ENCODE results near the gene UPK2.
A peak's percentile ranks its signal among the peaks of the same experiment; 100 is the strongest.

UPK2 gene

DNA sequence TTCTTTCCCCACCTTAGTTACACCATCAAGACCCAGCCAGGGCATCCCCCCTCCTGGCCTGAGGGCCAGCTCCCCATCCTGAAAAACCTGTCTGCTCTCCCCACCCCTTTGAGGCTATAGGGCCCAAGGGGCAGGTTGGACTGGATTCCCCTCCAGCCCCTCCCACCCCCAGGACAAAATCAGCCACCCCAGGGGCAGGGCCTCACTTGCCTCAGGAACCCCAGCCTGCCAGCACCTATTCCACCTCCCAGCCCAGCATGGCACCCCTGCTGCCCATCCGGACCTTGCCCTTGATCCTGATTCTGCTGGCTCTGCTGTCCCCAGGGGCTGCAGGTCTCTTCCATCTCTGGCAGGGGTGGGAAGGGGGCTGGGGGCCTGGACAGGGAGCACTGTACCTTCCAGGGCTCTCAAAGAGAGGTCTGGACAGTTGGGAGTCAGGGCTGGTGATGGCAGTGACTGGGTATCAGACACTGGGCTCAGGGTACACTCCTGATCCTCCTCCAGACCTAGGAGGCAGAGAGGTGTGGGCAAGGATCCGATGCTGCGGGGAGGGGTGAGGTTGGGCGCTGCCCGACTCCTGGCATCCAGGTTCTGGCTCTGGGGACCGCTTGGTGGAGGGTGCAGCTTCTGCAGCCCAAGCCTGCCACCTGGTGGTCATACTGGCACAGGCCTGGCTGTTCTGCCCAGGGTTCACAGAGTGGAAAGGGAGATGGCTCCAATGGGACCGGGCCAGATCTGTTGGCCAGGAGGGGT is at the start of gene UPK2:
TSS of gene UPK2 (plus strand) at position 205 of the 753 bp plus-strand sequence. CDS start at position 258, 53 bp downstream.
- no peaks in the 10 kb centered on the region for H3K36me3 ChIP-seq
- no peak for TF ChIP-seq Cebpa-rat (IDR thresholded peaks at IDR 0.05)
- H3K4me2 ChIP-seq: no peak within 1 kb of the TSS
- no peak within 1 kb of the TSS for H3K9ac ChIP-seq
- H3K27ac ChIP-seq: no peak within 1 kb of the TSS
- H3K9me3 ChIP-seq (replicated peaks in 1 of 11): peaks cover 0 to 4% (median 0%) of the 10 kb centered on the region in 11 experiments; a peak in 1 of 22 replicates
- H4K20me1 ChIP-seq: no peaks in the 10 kb centered on the region
- H3K4me3 ChIP-seq: no peak within 1 kb of the TSS
- H3K4me1 ChIP-seq: peaks cover 0 to 7% (median under 1%) of the 10 kb centered on the region in 10 experiments; a peak in 13 of 20 replicates
- no peaks in the 10 kb centered on the region for H3K27me3 ChIP-seq

DNA sequence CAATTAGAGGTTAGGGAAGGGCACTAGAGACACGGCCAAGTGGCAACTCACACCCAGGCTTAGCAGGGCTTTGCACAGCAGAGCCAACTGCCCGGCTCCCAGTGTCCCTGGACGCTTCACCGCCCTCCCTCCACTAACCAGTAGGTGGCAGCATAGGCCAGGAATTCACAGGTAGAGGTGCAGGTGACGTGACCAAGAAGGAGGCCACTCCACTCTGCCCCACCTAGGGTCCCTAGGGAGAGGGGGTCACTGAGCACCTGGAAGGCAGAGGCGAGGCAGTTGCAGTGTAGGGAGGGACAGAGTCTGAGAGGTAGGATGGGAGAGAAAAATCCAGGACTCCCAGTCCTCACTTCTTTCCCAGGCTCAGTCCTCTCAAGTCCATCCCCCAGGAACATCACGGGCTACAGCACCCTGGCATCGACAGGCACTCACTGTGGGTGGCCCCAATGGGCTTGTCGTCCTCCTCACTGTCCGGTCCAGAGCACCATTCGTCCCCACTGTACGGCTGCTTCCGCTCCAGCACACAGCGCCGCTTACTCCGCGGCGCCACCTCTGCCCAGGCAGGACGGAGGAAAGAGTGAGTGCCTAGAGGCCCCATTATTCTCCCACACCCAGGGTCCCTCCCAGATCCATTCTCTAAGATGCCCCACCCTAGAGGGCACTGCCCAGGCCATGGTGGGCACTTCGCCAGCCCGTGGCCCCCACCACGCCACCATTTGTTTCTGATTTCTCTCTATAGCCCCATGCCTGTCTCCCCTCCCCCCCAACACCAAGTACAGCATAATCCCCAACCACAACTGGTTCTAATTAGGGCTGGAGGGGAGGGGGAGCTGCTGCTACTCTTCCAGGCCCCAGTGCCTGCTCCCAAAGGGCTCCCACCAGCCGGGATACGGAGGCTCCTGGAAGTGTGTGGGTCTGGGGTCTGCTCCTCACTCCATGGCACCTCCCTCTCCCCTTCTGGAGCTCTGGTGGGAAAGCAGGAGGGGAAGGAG is 48.8 kb upstream of the UPK2 start:
- peak overlapping the region in 10 of 11 experiments; percentile 13 to 100 (median 98); a peak in 18 of 22 replicates for H3K4me2 ChIP-seq
- H3K4me1 ChIP-seq: peaks cover 48 to 72% (median 58%) of the 10 kb centered on the region in 10 experiments
- no peak overlapping the region for H3K4me3 ChIP-seq
- H3K27ac ChIP-seq: peak overlapping the region in 7 of 11 experiments; percentile 8 to 96 (median 40); a peak in 9 of 22 replicates
- H3K36me3 ChIP-seq: peaks cover 47 to 64% (median 56%) of the 10 kb centered on the region in 11 experiments
- peak overlapping the region in 6 of 11 experiments; percentile 34 to 94 (median 84); a peak in 7 of 22 replicates for H3K9ac ChIP-seq
- peaks cover 3 to 59% (median 24%) of the 10 kb centered on the region in 11 experiments; a peak in 17 of 22 replicates for H4K20me1 ChIP-seq
- H3K27me3 ChIP-seq: no peaks in the 10 kb centered on the region
- no peaks in the 10 kb centered on the region for H3K9me3 ChIP-seq (replicated peaks in 1 of 11)
- TF ChIP-seq Cebpa-rat (IDR thresholded peaks at IDR 0.05): no peak

DNA sequence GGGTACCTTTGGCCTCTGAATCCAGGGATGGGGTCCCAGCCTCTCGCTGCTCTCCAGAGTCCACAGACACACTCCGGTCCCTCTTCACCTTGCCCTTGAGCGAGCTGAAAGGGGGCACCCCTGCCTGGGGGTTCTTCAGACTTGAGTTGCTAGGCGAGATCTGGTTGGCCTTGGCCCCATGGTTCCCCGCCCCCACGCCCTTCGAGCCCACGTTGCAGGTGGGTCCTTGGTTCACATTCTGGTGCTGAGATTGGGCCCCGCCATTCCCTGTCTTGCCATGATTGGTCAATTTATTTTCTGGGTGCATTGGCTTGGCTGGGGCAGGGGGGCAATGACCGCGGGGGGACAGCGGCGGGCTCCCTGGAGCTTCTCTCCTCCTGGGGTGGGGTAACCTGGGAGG is 47.8 kb upstream of the UPK2 start:
- peaks cover 46 to 55% (median 51%) of the 10 kb centered on the region in 11 experiments for H3K36me3 ChIP-seq
- TF ChIP-seq Cebpa-rat (IDR thresholded peaks at IDR 0.05): no peak
- H3K4me3 ChIP-seq: no peak overlapping the region
- peak overlapping the region in 7 of 11 experiments; percentile 19 to 94 (median 84); a peak in 7 of 22 replicates for H3K9ac ChIP-seq
- no peaks in the 10 kb centered on the region for H3K9me3 ChIP-seq (replicated peaks in 1 of 11)
- H4K20me1 ChIP-seq: peaks cover 3 to 53% (median 24%) of the 10 kb centered on the region in 11 experiments; a peak in 17 of 22 replicates
- H3K4me2 ChIP-seq: peak overlapping the region in 10 of 11 experiments; percentile 93 to 100 (median 98); a peak in 19 of 22 replicates
- H3K27ac ChIP-seq: peak overlapping the region in 6 of 11 experiments; percentile 8 to 96 (median 65); a peak in 9 of 22 replicates
- no peaks in the 10 kb centered on the region for H3K27me3 ChIP-seq
- peaks cover 57 to 82% (median 67%) of the 10 kb centered on the region in 10 experiments for H3K4me1 ChIP-seq

DNA sequence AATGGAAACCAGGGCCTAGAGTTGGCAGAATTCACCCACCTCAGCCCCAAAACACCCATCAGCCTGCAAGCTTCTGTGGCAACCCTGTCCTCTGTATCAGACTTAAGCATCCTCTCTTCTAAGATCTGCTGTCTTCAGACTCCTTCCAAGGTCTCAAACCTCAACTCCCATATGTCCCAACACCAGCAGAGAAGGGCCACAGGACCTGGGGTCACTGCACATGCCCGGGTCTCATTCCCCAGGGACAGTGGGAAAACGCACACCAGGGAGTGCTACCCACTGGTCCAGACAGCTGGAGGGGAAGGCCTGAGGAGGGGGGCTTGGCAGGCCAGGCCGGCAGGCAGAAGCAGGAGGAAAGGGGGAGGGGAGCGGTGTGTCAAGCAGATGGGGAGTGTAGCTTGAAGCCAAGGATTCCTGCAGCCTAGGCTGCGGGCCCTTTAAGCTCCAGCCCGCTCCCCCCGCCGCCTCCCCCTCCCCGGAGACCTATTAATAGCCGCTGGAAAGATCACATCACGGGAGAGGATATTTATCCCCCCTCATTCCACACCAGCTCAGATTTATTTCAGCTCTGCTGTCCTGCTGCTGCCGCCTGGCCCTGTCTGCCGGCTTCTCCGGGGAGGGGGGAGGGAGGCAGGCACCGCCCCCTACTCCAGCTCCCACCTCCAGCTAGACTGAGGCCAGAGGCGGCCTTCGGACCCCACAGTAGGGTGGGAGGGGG is 47.0 kb upstream of the UPK2 start:
- Histone ChIP-seq H3K4me2 (peak overlapping the region; percentile 93 to 100 (median 98)), H3K27ac (peak overlapping the region in 10 of 11 experiments; percentile 55 to 96 (median 90); a peak in 20 of 22 replicates), H3K4me1 (peaks cover 65 to 82% (median 72%) of the 10 kb centered on the region in 10 experiments), H4K20me1 (peaks cover 3 to 47% (median 20%) of the 10 kb centered on the region in 11 experiments; a peak in 17 of 22 replicates), H3K9me3 (replicated peaks in 1 of 11) (no peaks in the 10 kb centered on the region), H3K36me3 (peaks cover 38 to 47% (median 43%) of the 10 kb centered on the region in 11 experiments; a peak in 21 of 22 replicates), H3K4me3 (peak overlapping the region in 9 of 10 experiments; percentile 28 to 67 (median 57); a peak in 18 of 20 replicates), H3K9ac (peak overlapping the region; percentile 68 to 94 (median 81)), H3K27me3 (no peaks in the 10 kb centered on the region)
- no peak for TF ChIP-seq Cebpa-rat (IDR thresholded peaks at IDR 0.05)

DNA sequence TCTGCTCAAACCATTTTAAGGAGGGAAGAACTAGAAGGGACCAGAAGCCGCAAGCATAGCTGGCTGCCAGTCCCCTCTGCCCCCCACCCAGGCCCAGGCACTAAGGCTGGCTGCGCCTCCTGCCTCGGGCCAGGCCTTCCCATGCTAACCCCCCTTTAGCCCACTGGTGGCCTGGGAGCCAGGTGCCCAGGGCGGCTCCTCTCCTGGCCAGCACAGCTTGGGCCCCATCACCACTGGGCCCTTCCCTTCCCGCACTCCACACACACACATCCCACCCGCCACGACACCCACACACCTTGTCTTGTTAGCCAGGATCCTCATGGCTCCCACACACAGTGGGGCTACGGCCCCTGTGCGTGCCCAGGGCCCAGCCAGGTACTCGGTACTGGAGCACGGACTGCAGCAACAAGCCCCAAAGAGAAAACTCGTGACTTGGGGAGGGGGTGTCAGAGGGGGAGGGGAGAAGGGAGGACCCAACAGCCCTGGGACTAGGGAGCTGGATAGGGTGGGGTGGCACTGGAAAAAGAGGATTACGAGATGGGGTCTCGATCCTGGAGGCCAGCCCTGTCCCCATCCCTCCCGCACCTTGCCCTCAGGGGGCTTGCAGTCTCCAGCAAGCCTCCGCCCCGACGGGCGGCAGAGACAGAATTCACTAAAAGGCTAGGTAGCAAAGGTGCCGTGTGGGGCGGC is 46.3 kb upstream of the UPK2 start:
- Histone ChIP-seq H3K27me3 (no peaks in the 10 kb centered on the region), H3K4me3 (peak overlapping the region in 9 of 10 experiments; percentile 28 to 67 (median 57); a peak in 18 of 20 replicates), H3K4me1 (peaks cover 72 to 82% (median 79%) of the 10 kb centered on the region in 10 experiments), H3K9ac (peak overlapping the region; percentile 68 to 94 (median 81)), H3K9me3 (replicated peaks in 1 of 11) (no peaks in the 10 kb centered on the region), H3K4me2 (peak overlapping the region; percentile 93 to 100 (median 98)), H3K36me3 (peaks cover 31 to 40% (median 36%) of the 10 kb centered on the region in 11 experiments; a peak in 21 of 22 replicates), H4K20me1 (peaks cover under 1 to 40% (median 20%) of the 10 kb centered on the region in 11 experiments; a peak in 17 of 22 replicates), H3K27ac (peak overlapping the region in 10 of 11 experiments; percentile 55 to 96 (median 90); a peak in 20 of 22 replicates)
- no peak for TF ChIP-seq Cebpa-rat (IDR thresholded peaks at IDR 0.05)

DNA sequence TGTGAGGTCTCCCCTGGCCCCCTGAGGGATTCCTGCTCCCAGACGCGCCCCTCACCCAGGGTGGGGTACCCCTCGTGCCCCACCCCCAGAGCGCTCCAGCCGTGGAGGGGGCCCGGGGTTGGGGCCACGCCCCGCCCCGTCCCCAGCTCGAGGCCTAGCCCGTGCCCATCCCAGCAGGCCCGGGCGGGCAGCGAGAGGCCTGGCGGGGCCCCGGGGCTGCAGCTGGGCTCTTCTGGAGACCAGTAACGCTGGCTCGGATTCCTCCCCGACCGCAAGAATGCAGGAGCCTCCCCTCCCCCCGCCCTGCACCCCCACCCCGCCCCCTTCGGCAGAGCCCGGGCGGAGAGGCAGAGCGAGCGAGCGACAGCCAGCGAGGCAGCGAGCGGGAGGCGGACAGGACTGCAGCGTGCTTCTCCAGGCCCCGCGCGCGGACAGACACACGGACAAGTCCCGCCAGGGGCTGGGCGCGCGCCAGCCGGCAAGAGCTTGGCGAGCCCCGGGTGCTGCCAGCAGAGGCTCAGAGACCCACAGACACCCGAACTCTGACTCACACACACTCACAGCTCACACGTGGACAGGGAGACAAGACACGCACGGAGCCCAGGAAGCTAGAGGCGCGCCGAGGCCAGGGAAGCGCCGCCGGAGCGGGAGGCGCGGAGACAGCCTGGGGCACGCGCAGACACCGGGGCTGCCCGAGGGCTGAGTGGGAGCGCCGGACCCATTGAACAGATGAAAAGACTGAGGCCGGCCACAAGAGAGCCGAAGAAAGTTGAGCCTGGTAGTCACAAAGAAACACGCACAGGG is 45.6 kb upstream of the UPK2 start:
- peak overlapping the region; percentile 69 to 94 (median 81); a peak in 21 of 22 replicates for H3K9ac ChIP-seq
- H3K27ac ChIP-seq: peak overlapping the region in 10 of 11 experiments; percentile 64 to 96 (median 90); a peak in 19 of 22 replicates
- H3K4me2 ChIP-seq: peak overlapping the region; percentile 93 to 100 (median 98)
- peak overlapping the region in 9 of 10 experiments; percentile 26 to 67 (median 57); a peak in 17 of 20 replicates for H3K4me3 ChIP-seq
- peaks cover 0 to 39% (median 20%) of the 10 kb centered on the region in 11 experiments; a peak in 15 of 22 replicates for H4K20me1 ChIP-seq
- peaks cover 80 to 90% (median 86%) of the 10 kb centered on the region in 10 experiments for H3K4me1 ChIP-seq
- H3K27me3 ChIP-seq: no peaks in the 10 kb centered on the region
- no peaks in the 10 kb centered on the region for H3K9me3 ChIP-seq (replicated peaks in 1 of 11)
- peaks cover 26 to 33% (median 29%) of the 10 kb centered on the region in 11 experiments; a peak in 21 of 22 replicates for H3K36me3 ChIP-seq
- TF ChIP-seq Cebpa-rat (IDR thresholded peaks at IDR 0.05): no peak

Data from BLaER1 treated with 17β-estradiol and CSF1 and Interleukin-3, amounts not matched to agents 10 nM and 100 nM (cell line).